Bone marrow (tissue), 2 donors: ENCODE data around the gene OTOA.
"Not testable (repeated sequence)": the region's sequence is repeated elsewhere in the genome, so short reads cannot be mapped to it uniquely, and the experiment has no call there.

Experiments
- DNase-seq, 2 donors: peaks; one replicate each; lab custom pipeline; 2025; lab: John Stamatoyannopoulos, UW

The OTOA gene

GRCh38 chr16:21663889-21664647, at the start of gene OTOA:
Gene OTOA, plus strand, starts transcription at chr16:21663968. Its CDS starts 14,547 bp downstream, at chr16:21678515.
- DNase-seq: no peak

DNA sequence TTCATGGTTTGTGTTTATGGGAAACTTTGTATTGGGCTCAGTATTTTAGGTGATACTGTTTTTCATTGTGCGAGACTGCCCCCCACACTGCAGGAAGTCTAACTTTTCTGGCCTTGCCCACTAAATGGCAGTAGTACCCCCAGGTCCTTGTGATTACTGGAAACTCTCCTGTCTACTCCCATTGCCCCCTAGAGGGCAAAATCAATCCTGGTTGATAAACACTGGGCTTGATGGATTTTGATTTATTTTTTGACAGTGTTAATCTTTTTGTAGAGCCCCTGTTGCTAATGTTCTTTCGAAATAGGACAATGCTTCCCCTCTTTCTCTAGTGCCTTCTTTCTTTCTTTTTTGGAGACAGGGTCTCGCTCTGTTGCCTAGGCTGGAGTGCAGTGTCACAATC, 48.9 kb upstream of the OTOA start:
- no peak for DNase-seq

DNA sequence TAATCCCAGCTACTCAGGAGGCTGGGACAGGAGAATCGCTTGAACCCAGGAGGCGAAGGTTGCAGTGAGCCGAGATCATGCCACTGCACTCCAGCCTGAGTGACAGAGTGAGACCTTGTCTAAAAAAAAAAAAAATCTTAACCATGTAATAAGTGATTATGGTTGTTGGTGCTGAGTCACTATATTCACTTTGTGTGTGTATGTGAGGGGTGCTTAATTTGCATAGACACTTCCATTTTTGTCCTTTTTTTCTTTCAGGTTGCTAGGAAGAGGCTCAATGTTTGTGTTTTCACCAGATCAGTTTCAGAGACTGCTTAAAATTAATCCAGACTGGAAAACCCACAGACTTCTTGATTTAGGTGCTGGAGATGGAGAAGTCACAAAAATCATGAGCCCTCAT, 46.2 kb upstream of the OTOA start:
- peak in 1 of 2 donors; percentile 70 for DNase-seq

GRCh38 chr16:21618281-21618680, 45.5 kb upstream of the OTOA start:
- DNase-seq: no peak

GRCh38 chr16:21619765-21620425, 43.9 kb upstream of the OTOA start:
- no peak for DNase-seq

- DNase-seq: no peak
Observed at GRCh38 chr16:21620592-21620991, 43.2 kb upstream of the OTOA start.

GRCh38 chr16:21622545-21622944, 41.2 kb upstream of the OTOA start:
- no peak for DNase-seq

DNA sequence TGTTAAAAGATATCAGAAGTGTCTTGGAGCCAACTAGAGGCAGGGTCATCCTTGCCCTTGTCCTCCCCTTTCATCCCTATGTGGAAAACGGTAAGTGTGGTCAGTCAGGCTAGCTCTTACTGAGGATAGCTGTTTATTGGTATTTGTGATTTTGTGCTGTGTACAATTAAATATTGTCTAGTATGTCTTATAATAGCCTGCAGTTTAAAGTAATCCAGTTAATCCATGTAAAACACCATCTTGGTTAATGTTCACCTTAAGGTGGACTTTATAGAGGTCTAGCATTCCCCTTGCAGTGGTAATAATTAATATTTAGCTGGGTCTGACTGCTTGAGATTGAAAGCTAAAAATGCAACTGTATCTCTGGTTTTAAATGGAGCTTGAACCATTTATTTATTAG, 38.7 kb upstream of the OTOA start:
- no peak for DNase-seq

DNA sequence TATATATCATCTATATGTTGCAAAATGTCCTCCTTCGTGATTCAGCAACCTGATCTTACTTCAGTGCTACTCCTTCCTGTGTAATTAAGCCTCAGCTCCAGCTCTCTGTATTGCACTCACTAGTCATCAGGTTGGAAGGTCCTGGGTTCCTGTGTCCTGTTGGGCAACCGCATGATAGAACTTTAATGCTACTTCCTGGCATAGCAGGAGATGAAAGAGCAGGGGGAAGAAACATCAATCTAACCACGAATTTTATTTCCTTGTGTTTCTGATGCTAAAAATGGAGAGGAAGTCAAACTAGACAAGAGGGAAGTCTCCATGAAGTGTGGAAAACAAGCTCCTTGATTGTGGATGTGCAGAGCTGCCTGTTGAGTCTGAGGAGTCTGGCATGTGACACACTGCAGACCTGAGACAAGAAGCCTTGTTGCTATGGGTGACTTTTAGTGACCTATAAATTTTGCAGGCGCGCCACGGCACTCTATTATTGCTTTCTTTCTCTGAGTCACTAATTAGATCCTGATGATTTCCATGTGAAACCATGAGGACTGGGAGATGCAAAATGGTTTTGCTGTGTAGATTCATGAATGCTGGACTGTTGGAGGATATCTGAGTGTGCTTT, 37.0 kb upstream of the OTOA start:
- DNase-seq: peak in 1 of 2 donors; percentile 76

- no peak for DNase-seq
Observed at GRCh38 chr16:21628121-21628726, 35.5 kb upstream of the OTOA start.

- no peak for DNase-seq
Observed at GRCh38 chr16:21628772-21629171, 35.0 kb upstream of the OTOA start.

- not testable (repeated sequence) for DNase-seq
Observed at GRCh38 chr16:21629616-21630539, 33.9 kb upstream of the OTOA start.

- DNase-seq: not testable (repeated sequence)
Observed at GRCh38 chr16:21630866-21631265, 32.9 kb upstream of the OTOA start.

DNA sequence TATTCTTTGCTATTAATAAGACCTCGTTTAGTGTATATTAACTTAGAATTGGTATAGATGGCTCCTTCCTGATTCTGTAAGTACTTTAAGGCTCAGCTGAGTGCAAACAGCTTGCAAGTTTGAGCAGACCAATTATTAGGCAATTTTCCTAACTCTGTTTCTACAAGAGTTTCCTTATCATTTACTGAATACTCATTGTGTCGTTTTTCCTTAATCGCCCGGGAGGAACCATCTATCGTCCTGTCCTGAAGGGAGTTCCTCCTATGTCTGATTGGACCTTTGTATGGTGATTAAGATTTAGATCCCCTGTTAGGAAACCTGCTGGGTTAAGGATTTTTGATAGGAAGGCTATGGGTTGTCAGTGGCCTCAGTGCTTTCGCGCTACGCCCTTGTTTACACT, 32.4 kb upstream of the OTOA start:
- DNase-seq: not testable (repeated sequence)

GRCh38 chr16:21631951-21632575, 31.7 kb upstream of the OTOA start:
- not testable (repeated sequence) for DNase-seq

- DNase-seq: no peak
Observed at GRCh38 chr16:21634216-21634615, 29.6 kb upstream of the OTOA start.

DNA sequence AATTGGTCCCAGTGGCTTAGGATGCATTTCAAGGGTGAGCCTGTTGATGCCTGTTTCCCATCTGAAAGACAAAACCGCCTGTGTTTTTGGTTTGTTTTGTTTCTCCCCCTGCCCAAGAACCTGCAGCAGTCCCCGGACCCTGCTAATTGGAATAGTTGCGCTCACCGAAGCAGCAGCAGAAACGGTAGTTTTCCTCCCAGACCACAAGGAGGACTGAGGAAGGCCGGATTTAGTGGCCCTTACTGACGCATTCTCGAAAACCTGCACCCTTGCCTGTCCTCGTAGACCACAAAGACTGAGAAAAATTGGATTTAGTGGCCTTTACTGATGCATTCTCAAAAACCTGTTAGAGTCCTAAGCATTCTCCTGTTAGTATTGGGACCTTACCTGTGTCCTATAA, 28.1 kb upstream of the OTOA start:
- DNase-seq: not testable (repeated sequence)

- no peak for DNase-seq
Observed at GRCh38 chr16:21637032-21637968, 26.5 kb upstream of the OTOA start.

GRCh38 chr16:21638573-21638975, 25.2 kb upstream of the OTOA start:
- no peak for DNase-seq

DNA sequence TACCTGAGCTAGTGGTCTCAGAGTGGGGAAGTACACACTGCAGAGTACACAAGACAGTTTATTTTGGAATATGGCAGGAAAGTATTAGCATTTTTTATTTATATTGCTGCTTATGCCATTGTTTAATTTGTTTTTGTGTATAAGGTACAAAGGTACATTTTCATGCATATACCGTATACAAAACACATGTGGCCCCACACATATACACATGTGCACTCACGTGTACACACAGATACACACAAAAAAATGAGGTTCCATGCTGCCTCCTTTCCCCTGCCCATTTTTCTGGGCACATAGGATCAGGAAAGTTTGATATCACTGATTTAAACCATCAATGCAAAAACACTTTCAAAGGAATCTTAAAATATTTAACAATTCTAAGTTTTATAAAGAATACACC, 24.3 kb upstream of the OTOA start:
- no peak for DNase-seq
